Uterus (tissue), 4 donors: Measurements from ENCODE around the gene HEXIM1. TPM values are rescaled to one million over a fixed set of nuclear protein-coding genes. Genes with fewer than 3 reads are reported as not detected.

Experiments
- DNase-seq, 2 donors: peaks; one replicate each; pipeline ENCODE4 v3.0.0-alpha.2; 2019 to 2020
- H3K27ac ChIP-seq, 2 donors: fragments of 200-600 bp; sonication (generic); 1 replicate in 1 of 2; 2 replicates in 1 of 2; pipeline ENCODE4 v1.5.1; 2016 to 2018
- H3K27me3 ChIP-seq, 2 donors: fragments of 200-600 bp; sonication (generic); one replicate each; pipeline ENCODE4 v1.5.1; 2018 to 2019; ENCODE audit warnings: control low read depth in 1 of 2
- H3K36me3 ChIP-seq, 2 donors: fragments of 200-600 bp; sonication (generic); one replicate each; pipeline ENCODE4 v1.5.1; 2019; ENCODE audit warnings: control low read depth in 1 of 2
- H3K4me1 ChIP-seq, 2 donors: fragments of 200-600 bp; sonication (generic); one replicate each; pipeline ENCODE4 v1.5.1; 2018 to 2019; ENCODE audit warnings: control low read depth in 1 of 2
- H3K4me3 ChIP-seq, 2 donors: fragments of 200-600 bp; sonication (generic); 1 replicate in 1 of 2; 2 replicates in 1 of 2; pipeline ENCODE4 v1.5.1; 2018 to 2019; ENCODE audit warnings: mild to moderate bottlenecking in 1 of 2
- H3K9me3 ChIP-seq, 2 donors: fragments of 200-600 bp; sonication (generic); one replicate each; pipeline ENCODE4 v1.5.1; 2019; ENCODE audit warnings: control low read depth in 1 of 2
- POLR2A ChIP-seq, 2 donors: fragments of 450-650 bp; IDR thresholded peaks; one replicate each; pipeline ENCODE4 v1.6.1; 2016; ENCODE audit warnings: antibody characterized with exemption in 2 of 2, mild to moderate bottlenecking in 1 of 2, moderate library complexity in 1 of 2
- intact Hi-C: fragments of 100-400 bp; cut with DNase I; formaldehyde crosslinking; loops from one replicate; pipeline ENCODE4 v1.15.1; 2023; ENCODE audit warnings: low total_unique reads
- total RNA-seq, 4 donors: library from RNA; depleted of rRNA in 3 of 4; stranded (reverse); fragments of >200 nt in 3 of 4; gene quantifications; one replicate each; pipeline versions ENCODE4 v1.1.0 to v1.2.4, GENCODE V29; 2014 to 2023
- TF ChIP-seq, protein P1 (sequence below), 4 experiments: fragments of 200-600 bp in 2 of 4; fragments of 450-650 bp in 2 of 4; sonication (generic) in 2 of 4; IDR thresholded peaks; one replicate each; pipeline ENCODE4 v1.5.1; 2016 to 2019; ENCODE audit warnings: antibody characterized with exemption in 4 of 4, mild to moderate bottlenecking in 2 of 4, moderate library complexity in 1 of 4
- donor health status: DM: yes; HTN: yes; CAD: no.

The HEXIM1 gene, protein sequence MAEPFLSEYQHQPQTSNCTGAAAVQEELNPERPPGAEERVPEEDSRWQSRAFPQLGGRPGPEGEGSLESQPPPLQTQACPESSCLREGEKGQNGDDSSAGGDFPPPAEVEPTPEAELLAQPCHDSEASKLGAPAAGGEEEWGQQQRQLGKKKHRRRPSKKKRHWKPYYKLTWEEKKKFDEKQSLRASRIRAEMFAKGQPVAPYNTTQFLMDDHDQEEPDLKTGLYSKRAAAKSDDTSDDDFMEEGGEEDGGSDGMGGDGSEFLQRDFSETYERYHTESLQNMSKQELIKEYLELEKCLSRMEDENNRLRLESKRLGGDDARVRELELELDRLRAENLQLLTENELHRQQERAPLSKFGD
- 10 to 100 TPM; 23.8 to 60.6 (median 26.7) TPM for total RNA-seq

DNA sequence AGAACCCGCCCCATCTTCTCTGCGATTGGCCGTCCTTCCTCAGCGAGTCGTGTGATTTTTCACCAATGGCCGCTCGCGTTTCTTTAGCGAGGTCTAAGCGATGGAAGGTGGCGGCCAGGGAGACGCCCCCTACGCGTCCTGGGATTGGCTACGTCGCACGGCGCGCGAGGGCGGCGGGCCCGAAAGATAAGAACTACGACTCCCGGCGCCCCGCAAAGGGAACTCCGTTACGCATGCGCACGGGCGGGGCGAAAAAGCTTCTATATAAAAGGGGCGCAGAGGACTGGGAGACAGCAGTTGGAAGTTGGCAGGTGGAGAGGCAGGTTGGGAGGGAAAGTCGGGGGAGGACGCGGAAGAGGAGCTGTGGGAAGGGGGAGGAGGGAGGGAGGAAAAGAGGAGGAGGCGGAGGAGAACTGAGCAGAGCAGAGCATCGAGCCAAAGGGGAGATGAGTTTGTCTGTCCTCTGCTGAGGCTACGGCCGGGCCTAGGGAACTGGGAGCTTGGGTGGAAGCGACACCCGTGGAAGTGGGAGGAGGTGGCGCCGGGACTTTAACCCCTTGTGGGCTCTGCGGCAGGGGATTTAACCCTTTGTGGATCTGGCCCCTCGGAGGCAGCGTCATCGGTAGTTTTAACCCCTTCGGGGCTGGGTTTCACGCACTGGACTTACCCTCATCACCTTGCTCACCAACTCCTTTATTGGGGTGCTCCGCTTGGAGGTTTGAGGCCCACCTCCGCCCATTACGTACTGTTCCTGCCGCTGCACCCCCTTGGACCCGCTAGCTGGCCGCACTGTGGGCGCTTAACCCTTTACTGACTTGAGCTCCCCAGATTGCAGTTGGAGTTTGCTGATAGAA is at the start of gene HEXIM1:
Gene HEXIM1 (plus strand): TSS at position 293 of the 854 bp plus-strand sequence. CDS start 716 bp downstream, outside the sequence.
- DNase-seq: peak; percentile 99
- Histone ChIP-seq H3K4me3 (peak within 1 kb of the TSS; percentile 74 to 76), H3K36me3 (no peaks in the 10 kb centered on the region), H3K27ac (peak within 1 kb of the TSS; percentile 99), H3K9me3 (no peaks in the 10 kb centered on the region), H3K4me1 (peaks cover 7 to 8% of the 10 kb centered on the region in 2 donors), H3K27me3 (no peaks in the 10 kb centered on the region)
- TF ChIP-seq POLR2A (IDR thresholded peaks at IDR 0.05): peak; percentile 98 to 99
- TF ChIP-seq, protein P1, sequence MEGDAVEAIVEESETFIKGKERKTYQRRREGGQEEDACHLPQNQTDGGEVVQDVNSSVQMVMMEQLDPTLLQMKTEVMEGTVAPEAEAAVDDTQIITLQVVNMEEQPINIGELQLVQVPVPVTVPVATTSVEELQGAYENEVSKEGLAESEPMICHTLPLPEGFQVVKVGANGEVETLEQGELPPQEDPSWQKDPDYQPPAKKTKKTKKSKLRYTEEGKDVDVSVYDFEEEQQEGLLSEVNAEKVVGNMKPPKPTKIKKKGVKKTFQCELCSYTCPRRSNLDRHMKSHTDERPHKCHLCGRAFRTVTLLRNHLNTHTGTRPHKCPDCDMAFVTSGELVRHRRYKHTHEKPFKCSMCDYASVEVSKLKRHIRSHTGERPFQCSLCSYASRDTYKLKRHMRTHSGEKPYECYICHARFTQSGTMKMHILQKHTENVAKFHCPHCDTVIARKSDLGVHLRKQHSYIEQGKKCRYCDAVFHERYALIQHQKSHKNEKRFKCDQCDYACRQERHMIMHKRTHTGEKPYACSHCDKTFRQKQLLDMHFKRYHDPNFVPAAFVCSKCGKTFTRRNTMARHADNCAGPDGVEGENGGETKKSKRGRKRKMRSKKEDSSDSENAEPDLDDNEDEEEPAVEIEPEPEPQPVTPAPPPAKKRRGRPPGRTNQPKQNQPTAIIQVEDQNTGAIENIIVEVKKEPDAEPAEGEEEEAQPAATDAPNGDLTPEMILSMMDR (IDR thresholded peaks at IDR 0.05): peak in 1 of 4 experiments; percentile 28
- intact Hi-C loops: no loop called here

DNA sequence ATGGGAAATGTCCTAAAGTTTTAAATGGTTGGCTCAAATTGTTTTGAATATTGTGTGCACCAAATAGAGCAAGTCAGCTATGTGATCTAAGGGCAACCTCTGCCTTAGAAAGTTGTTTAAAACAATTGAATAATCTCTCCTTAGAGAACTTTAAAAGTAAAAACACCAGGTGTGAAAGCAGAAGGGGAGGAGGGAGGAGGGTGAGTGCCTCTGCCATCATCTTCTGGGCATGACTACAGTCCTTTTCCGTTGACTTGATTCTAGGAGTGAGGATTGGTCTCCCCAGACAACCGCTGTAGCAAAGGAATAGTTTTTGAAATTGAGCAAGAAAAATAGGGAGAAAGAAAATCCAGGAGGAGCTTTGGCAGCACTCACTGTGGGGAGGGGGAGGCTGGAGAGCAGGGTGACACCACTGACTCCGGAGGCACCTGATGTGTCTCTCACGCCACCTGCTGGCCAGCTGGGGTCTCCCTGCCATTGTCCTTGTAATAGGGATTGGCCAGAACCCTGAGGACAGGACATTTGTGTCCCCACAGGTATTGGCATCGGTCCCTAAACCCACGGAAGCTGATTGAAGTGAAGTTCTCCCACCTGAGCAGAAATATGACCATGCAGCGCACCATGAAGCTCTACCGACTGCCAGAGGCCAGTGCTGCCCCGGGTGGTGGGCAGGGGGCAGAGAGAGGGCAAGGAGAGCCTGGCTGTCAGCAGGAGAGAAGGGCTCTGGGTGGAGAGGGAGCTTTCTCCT is 49.2 kb upstream of the HEXIM1 start:
- Histone ChIP-seq H3K4me3 (no peak overlapping the region), H3K4me1 (no peaks in the 10 kb centered on the region), H3K36me3 (no peaks in the 10 kb centered on the region), H3K27ac (peak overlapping the region; percentile 58 to 64), H3K9me3 (no peaks in the 10 kb centered on the region), H3K27me3 (no peaks in the 10 kb centered on the region)
- intact Hi-C loops: loop anchor here (10.0 kb wide), 1 partner anchor 184 kb away; the partner anchor contains the start of gene GFAP
- no peak for TF ChIP-seq POLR2A (IDR thresholded peaks at IDR 0.05)
- TF ChIP-seq, protein P1 (IDR thresholded peaks at IDR 0.05): peak; percentile 82 to 88 (median 86)
- peak; percentile 86 to 92 for DNase-seq

DNA sequence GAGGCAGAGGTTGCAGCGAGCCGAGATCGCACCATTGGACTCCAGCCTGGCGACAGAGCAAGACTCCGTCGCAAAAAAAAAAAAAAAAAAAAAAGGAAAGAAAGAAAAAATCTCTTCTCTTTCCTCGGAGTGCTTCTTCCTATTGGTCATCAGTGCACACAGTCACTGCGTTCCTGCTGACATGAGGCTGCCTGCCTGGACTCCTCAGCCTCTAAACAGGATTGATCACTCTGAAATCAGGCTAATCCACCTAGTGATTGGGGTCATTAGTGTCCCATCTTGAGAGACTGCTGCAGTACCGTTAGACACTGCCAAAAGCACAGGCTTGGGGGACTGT is 46.8 kb upstream of the HEXIM1 start:
- TF ChIP-seq, protein P1 (IDR thresholded peaks at IDR 0.05): no peak
- no peak for TF ChIP-seq POLR2A (IDR thresholded peaks at IDR 0.05)
- H3K36me3 ChIP-seq: no peaks in the 10 kb centered on the region
- H3K4me1 ChIP-seq: no peaks in the 10 kb centered on the region
- H3K4me3 ChIP-seq: no peak overlapping the region
- no peaks in the 10 kb centered on the region for H3K27me3 ChIP-seq
- DNase-seq: no peak
- H3K9me3 ChIP-seq: no peaks in the 10 kb centered on the region
- intact Hi-C loops: no loop called here
- H3K27ac ChIP-seq: peak overlapping the region in 1 of 2 donors; percentile 2

DNA sequence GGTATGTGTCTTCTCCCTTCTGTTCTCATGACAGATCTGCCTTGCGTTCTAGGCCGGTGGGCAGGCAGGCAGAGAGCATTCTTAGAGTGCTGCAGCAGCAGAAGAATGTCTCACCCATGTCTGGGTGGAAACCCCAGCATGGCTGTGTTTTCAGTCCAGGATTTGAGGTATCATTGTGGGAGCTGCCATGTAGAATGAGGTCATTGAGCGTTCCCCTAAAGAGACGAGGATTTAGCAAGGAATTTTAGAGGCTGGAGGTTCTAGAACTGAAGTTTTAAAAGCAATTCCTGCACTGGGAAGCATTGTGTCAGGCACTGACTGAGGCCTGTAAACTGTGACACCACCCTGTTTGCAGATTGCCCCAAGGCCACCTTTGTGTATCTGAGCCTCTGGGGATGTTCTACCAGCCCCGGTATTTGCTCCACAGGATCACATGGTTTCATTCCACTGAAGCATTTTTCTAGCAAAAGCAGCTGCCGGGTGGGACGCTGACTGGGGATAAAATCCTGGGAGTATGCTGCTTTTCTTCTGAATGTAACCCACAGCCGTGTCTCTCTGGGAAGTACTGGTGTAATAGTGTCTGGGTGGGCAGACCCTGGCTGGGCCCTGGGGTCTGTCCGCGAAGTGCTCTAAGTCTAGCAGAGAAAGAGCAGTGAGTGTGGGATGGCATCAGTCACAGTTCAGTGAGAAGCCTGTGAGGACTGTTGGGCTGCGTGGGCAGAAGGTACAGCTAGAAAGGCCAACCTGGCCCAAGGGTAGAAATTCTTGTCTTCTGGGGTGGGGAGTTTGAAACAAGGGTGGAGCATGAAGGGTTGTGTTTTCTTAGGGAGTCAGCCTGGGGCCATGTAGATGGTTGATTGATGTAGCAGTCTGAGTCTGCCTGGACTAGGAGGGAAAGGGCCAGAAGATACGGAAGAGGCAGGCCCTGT is 46.1 kb upstream of the HEXIM1 start:
- intact Hi-C loops: no loop called here
- TF ChIP-seq POLR2A (IDR thresholded peaks at IDR 0.05): no peak
- TF ChIP-seq, protein P1 (IDR thresholded peaks at IDR 0.05): no peak
- Histone ChIP-seq H3K4me3 (no peak overlapping the region), H3K36me3 (no peaks in the 10 kb centered on the region), H3K27ac (peak overlapping the region in 1 of 2 donors; percentile 2), H3K27me3 (no peaks in the 10 kb centered on the region), H3K9me3 (no peaks in the 10 kb centered on the region), H3K4me1 (no peaks in the 10 kb centered on the region)
- no peak for DNase-seq
